NCI-H1105 treated with DMSO at 0.1 percent for 48 hours (cell line): ENCODE data around the gene MTMR11.
"Not testable (repeated sequence)": the region's sequence is repeated elsewhere in the genome, so short reads cannot be mapped to it uniquely, and the experiment has no call there.

ENCODE experiments used
- DNase-seq: peaks from one replicate; lab custom pipeline; 2025; lab: John Stamatoyannopoulos, UW

Gene MTMR11

GRCh38 chr1:149936170-149936991 lies at the start of gene MTMR11:
MTMR11 (minus strand) TSS chr1:149936879; CDS start chr1:149936647, 232 bp downstream.
- DNase-seq, result no peak

- no peak for DNase-seq
Measured at GRCh38 chr1:149979972-149980540, 43.4 kb upstream of the MTMR11 start.

DNA sequence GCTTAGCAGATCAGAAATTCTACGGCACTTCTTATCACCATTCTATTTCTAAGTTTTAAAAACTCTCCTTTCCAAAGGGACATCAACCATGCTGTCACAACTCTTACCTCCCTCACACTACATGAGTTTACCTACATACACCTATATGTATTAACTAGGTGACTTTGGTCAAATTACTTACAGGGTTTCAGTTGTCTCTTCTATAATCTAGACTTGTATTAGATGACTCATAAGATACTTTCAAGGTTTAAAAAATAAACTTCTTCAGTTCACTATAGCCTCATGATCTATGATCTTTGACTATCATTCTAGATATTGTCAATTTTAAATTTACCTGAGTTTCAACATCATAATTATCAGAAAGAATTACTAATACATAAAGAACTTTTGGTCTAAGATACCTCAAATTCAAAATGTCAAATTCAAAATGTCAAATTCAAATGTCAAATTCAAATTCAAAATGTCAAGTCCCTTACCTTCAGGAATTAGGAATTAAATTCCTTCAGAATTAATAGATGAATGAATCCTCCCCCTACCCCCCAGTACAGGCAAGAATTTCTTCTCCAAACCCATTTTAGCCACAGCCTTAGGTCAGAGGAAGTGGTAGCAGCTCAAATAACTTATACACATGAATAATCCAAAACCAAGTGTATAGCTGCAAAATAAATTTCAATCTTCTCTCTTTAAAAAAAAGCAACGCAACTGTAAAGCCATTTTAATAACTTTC lies 42.7 kb upstream of the MTMR11 start:
- DNase-seq, result no peak

- no peak for DNase-seq
Measured at GRCh38 chr1:149978547-149979023, 41.9 kb upstream of the MTMR11 start.

DNA sequence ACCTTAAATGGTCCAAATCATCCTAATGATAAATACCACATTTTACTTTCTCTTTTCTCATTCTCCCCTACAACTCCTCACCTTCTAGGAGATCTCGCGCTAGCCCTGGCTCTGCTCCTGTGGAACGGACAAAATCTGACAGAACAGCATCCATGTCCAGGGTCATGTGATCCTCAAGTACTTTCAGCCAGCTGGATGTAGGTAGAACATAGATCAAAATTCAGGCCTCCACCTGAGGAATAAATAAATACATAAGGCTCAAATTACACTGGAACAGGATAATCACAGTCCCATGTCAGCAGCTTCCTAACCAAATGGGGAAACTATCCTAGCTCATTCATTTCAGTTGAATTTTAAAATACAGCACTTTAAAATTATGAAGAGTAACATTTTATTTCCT lies 40.7 kb upstream of the MTMR11 start:
- DNase-seq, result peak; percentile 83

DNA sequence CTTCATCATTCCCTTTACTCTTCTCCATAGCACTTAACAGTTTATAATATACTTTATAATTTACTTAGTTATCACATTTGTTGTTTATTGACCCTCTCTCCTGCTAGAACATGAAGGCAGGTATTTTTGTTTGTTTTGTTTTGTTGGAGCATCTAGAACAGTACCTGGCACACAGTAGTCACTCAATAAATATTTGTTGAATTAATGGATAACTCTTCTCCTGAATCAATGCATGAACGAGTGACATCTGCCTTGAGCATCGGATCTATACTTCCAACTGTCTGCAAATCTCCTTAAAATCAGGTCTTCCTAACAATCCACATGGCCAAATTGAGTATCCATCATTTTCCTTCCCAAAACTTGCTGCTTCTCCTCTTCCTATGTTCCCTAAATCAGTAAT lies 35.9 kb upstream of the MTMR11 start:
- no peak for DNase-seq

DNA sequence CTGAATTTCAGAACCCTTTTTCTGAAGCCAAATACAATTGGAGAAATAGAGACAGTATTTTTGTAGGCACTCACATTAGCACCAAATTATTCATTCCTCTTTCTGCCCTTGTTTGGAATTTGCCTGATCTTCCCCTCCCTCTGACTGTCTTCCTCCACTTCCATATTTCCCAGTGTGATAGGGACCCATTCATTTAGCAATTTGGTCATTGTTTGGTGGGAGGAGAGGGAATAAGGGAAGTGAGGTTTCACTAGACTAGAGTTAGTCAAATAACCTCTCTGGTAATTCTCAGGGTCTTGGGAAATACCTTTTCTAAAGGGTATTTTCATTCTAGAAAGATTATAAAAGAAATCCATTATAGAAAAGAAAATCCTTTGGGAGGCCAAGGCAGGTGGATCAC lies 31.0 kb upstream of the MTMR11 start:
- DNase-seq, result no peak

GRCh38 chr1:149967041-149967440 lies 30.4 kb upstream of the MTMR11 start:
- no peak for DNase-seq

DNA sequence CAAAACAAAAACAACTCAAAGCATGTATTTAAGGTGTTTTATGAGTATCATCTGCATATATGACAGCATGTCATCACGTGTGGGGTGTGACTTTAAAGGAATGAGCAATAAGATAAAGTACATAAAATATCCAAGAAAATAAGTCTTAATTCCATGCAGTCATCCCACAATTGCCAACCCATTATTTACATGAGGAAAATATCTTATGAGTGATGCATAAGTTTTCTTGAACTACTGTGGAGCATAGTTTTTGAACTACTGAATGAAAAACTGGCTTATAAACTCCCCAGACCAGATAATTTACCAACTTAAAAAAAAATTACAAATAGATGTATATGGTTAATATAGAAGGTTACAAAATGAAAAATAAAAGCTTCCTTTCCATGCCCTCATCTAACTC lies 29.7 kb upstream of the MTMR11 start:
- no peak for DNase-seq

DNA sequence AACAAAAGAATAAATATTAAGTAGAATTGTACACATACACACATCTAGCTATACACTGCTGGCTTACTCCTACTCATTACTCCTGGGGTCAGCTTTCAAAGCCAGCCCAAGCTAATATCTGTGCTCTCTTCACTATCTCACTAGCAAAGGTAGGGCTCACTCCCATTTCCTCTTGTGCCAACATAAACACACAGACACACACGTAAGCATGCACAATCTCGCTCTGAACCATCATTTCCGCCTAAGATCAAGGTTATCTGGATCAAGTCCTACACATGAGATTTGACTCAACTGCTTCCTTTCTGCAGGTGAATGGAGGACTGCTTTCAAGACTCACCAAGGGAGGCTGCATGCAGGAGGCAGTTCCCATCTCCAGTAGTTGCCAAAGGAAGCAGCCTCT lies 28.8 kb upstream of the MTMR11 start:
- DNase-seq, result no peak

DNA sequence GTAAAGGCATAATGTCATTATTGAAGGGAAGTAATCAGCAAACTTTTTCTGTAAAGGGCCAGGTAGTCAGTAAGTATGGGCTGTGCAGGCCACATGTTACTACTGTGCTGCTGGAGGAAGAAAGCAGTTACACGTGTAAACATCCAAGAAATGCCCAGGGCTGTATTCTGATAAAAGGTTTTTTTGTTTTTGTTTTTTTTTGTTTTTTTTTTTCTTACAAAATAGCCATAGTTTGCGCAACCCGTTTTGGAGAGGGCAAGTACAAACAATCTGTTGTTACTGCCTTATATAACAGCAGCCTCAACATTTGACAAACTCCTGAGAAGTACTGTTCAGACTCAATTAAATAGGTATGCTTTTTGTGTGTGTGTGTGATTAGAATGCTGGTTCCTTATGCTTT lies 26.7 kb upstream of the MTMR11 start:
- no peak for DNase-seq

GRCh38 chr1:149962736-149963135 lies 26.1 kb upstream of the MTMR11 start:
- DNase-seq, result no peak

GRCh38 chr1:149962039-149962647 lies 25.5 kb upstream of the MTMR11 start:
- DNase-seq, result peak; percentile 75

- DNase-seq, result not testable (repeated sequence)
Measured at GRCh38 chr1:149957548-149957947, 20.9 kb upstream of the MTMR11 start.

DNA sequence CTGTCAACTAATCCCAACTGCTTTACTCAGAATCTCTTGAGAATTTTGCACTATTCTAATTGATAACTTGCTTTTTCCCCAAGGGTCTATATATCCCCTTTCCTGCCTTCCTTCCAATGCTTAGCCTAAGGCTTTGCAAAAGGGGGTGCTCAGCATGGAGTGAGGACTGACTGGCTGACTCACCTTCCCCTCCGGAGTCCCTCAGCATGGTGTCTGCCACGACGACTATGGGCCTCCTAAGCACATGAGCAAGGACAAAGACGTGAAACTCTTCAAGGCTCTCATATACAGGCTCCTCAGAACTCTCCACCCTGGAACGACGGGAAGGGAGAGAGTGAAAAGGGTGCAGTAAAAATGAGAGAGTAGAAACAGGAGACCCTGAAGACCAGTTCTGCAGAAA lies 13.2 kb upstream of the MTMR11 start:
- DNase-seq, result no peak

GRCh38 chr1:149945206-149945605 lies 8.5 kb upstream of the MTMR11 start:
- DNase-seq, result no peak

DNA sequence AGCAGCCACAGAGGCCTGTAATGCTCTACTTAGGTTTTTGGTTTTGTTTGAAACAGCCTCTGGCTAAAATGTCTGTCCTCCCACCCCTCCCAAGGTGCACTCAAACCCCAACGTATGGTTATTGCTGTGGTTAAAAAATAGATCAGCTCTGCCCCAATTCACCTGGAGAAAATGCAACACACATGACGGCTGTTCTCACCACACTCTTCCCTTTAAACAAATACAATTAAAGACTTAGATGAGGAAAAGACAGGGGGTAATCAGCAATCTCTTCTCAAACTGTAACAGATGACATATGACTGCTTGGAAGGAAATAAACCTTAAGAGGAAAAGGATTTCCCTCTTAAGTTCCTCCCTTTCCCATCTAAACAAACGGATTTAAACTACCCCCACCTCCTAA lies 6.2 kb upstream of the MTMR11 start:
- no peak for DNase-seq

DNA sequence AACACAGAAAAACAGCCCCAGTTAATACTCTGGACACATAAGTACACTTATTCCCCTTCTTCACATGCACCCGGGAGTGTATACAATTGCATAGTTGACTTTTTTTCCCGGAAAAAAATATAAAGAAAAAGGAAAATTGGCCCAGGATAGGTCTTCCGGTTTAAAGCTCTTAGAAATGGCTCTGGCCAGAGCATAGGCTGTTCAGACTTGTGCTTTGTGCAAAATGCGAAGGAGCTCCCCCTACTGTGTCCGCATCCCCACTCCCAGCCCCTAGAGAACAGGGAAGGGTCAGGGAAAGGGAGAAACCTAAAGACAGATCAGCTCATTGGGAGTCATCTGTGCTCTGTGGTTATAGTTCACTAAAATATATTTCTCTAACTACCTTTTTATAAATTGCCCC lies 5.5 kb upstream of the MTMR11 start:
- no peak for DNase-seq

DNA sequence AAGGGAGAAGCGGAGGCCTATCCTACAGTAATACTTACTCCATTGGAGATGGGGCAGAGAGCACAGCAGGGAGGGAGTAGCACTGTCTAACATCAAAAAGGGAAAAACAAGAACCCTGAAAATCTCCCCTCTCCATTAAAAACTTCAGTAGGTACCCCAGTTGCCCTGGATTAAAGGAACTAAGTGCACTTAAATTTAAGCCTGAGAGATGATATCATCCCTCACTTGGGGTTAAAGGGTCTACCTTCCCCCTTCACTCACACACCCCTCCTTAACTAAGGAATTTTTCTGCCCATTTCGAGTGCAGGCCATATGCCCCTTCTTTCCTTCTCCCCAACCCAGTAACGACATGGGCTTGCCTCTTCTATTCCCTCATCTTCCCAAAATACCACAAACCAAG lies 3.7 kb upstream of the MTMR11 start:
- DNase-seq, result no peak

DNA sequence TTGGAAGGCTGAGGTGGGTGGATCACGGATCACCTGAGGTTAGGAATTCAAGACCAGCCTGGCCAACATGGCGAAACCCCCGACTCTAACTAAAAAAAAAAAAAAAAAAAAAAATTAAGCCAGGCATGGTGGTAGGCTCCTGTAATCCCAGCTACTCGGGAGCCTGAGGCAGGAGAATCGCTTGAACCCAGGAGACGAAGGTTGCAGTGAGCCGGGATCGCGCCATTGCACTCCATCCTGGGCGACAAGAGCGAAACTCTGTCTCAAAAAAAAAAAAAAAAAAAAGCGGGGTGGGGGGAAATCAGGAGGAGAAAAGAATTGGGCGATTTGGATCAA lies 2.0 kb upstream of the MTMR11 start:
- not testable (repeated sequence) for DNase-seq

DNA sequence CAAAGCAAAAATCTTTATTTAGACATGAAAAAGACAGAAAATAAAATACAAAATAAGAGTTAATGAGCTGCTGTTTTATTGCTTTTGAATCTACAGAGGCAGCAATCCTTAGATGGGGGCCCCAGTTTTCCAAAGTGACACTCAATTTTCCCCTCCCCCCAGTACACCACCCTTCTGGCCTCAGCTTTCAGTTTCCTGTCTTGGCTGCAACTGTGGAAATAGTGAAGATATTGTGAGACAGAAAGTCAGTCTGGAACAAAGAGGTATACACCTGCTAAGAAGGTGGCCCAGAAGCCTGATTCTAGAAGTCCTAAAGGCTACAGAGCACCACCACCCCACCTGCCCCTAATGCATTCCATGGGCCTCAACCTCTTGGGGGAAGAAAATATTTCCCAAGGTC lies 1.1 kb upstream of the MTMR11 start:
- DNase-seq, result no peak

DNA sequence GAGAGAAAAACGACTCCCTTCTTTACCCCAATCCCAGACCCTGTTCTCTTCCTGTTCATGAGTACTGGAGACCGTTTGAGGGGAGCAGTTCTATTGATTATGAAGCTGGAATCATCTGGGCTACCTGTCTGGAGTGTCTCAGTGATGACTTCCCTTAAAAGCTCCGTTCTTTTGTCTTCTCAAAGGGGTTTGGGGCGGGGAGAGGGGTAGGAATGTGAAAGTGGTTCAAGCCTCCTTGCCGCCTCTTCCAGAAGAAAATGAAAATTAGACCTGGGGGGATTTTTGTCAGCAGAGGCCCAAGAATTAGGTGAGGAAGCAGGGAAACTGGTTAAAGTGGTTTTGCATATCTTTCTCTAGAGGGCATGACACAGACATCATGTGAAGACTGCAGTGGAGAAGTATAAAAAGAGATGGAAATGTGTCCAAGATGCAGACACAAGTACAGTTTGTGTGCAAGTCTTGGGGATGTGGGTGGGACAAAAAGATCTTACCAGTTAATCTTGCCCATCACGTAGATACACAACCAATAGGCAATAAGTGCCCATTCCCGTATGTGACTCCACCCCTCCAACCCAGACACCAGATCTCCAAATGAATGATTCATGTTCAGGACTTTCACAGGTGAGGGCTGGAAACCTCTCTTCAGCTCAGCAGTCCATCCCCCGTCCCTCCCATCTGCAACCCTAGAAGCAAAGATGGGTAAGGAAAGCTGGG lies 470 bp upstream of the MTMR11 start:
- DNase-seq, result no peak
